ENCODE measurements around the gene COL8A2. TPM values are rescaled to one million over a fixed set of nuclear protein-coding genes. Genes with fewer than 3 reads are reported as not detected.

Gene COL8A2
- total RNA-seq, 1 donor from 2014 or later = 1.2 TPM

DNA sequence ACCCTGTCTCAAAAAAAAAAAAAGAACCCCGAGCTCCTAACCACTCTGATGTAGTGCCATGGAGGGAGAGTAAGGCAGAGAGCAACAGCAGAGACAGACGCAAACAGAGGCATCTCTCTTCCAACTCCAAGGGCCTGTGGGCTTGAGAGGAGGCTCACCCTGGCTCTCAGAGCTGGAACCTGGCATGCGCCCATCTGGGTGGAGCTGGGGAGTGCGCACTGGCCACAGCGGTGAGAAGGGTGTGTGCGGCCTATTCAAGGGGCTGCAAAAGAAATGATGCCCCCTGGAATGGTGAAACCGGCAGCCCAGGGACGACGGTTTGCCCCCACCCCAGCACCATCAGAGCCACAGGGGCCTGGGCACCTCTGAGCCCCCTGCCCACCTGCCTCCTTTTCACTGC lies 17.6 kb downstream of the COL8A2 start:
- intact Hi-C loops (cut with micrococcal nuclease) = no loop called here
- H3K27me3 ChIP-seq (ENCODE audit: low read depth) = no peaks in the 10 kb centered on the region
- no peak for DNase-seq
- no peak for TF ChIP-seq CTCF (IDR thresholded peaks at IDR 0.05; ENCODE audit: borderline replicate concordance)
- no peaks in the 10 kb centered on the region for H3K9me3 ChIP-seq (replicated peaks)
- no peak overlapping the region for H3K27ac ChIP-seq (replicated peaks)
- no peaks in the 10 kb centered on the region for H3K4me1 ChIP-seq
- no peak overlapping the region for H3K4me3 ChIP-seq
- no peaks in the 10 kb centered on the region for H3K36me3 ChIP-seq

DNA sequence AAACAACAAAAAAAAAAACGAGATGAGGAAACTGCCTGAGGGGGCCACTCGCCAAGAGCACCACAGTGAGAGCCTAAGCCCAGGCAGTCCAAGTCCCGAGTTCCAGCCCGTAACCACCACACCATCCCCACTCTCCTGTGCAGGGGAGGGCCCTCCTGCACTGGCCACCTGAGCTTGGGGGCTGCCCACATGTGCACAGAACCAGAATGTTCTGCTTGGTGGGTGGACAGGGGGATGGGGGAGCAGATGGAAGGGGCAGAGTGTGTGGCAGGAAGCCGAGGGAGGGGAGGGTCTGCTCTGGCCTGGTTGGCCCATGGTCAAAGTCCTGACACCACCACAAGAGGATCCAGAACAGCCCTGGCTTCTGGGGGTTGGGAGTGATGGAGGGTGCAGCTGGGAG lies 18.8 kb downstream of the COL8A2 start:
- TF ChIP-seq CTCF (IDR thresholded peaks at IDR 0.05; ENCODE audit: borderline replicate concordance) = no peak
- DNase-seq = no peak
- no peak overlapping the region for H3K4me3 ChIP-seq
- H3K27ac ChIP-seq (replicated peaks) = no peak overlapping the region
- no peaks in the 10 kb centered on the region for H3K36me3 ChIP-seq
- intact Hi-C loops (cut with micrococcal nuclease) = no loop called here
- no peaks in the 10 kb centered on the region for H3K9me3 ChIP-seq (replicated peaks)
- H3K27me3 ChIP-seq (ENCODE audit: low read depth) = no peaks in the 10 kb centered on the region
- no peaks in the 10 kb centered on the region for H3K4me1 ChIP-seq

GRCh38 chr1:36101546-36101945 lies 23.5 kb downstream of the COL8A2 start:
- Histone ChIP-seq H3K4me3 (no peak overlapping the region), H3K4me1 (peaks cover 5% of the 10 kb centered on the region), H3K36me3 (no peaks in the 10 kb centered on the region), H3K27ac (replicated peaks) (no peak overlapping the region), H3K27me3 (ENCODE audit: low read depth) (no peaks in the 10 kb centered on the region), H3K9me3 (replicated peaks) (no peaks in the 10 kb centered on the region)
- DNase-seq = no peak
- TF ChIP-seq CTCF (IDR thresholded peaks at IDR 0.05; ENCODE audit: borderline replicate concordance) = no peak
- intact Hi-C loops (cut with micrococcal nuclease) = no loop called here

GRCh38 chr1:36100376-36100775 lies 24.6 kb downstream of the COL8A2 start:
- DNase-seq = peak; percentile 9
- Histone ChIP-seq H3K36me3 (no peaks in the 10 kb centered on the region), H3K27ac (replicated peaks) (no peak overlapping the region), H3K4me1 (peaks cover 16% of the 10 kb centered on the region), H3K9me3 (replicated peaks) (no peaks in the 10 kb centered on the region), H3K4me3 (no peak overlapping the region), H3K27me3 (ENCODE audit: low read depth) (no peaks in the 10 kb centered on the region)
- TF ChIP-seq CTCF (IDR thresholded peaks at IDR 0.05; ENCODE audit: borderline replicate concordance) = no peak
- intact Hi-C loops (cut with micrococcal nuclease) = no loop called here

DNA sequence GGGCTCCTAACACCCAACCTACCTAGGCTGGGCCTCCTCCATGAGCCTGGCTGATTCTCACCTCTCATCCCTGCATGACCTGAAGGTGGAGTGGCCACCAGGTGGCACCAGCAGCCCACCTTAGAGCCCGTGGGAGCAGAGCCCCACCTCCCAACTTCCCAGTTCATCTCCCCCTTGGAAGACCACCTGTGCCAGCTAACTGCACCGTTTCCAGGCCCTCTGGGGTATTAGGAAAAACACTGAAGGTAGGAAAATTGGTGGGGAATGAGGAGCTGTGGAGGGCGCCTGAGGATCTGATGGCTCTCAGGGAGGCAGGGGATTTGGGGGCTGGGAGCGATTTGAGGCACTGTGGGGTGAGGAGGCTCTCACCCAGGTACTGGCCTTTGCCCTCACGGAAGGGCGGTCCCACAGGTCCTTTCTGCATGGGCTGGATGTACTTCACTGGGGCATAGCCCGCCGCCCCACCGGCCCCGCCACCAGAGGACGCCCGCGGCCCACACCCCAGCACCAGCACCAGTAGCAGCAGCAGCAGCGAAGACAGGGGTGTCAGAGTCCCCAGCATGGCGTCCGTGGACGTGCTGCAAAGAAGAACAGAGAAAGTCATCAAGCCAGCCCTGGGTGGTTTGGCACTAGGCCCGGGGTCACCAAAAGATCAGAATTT lies 25.2 kb downstream of the COL8A2 start:
- H3K4me3 ChIP-seq = peak overlapping the region; percentile 21
- H3K9me3 ChIP-seq (replicated peaks) = no peaks in the 10 kb centered on the region
- peaks cover 18% of the 10 kb centered on the region for H3K4me1 ChIP-seq
- DNase-seq = peak; percentile 74
- H3K36me3 ChIP-seq = peaks cover 4% of the 10 kb centered on the region
- intact Hi-C loops (cut with micrococcal nuclease) = loop anchor here (10.0 kb wide), 1 partner anchor 185 kb away; no protein-coding TSS in a partner anchor
- TF ChIP-seq CTCF (IDR thresholded peaks at IDR 0.05; ENCODE audit: borderline replicate concordance) = peak; percentile 86
- H3K27me3 ChIP-seq (ENCODE audit: low read depth) = no peaks in the 10 kb centered on the region
- no peak overlapping the region for H3K27ac ChIP-seq (replicated peaks)

All from left ventricle myocardium inferior (tissue), 1 donor.